ENCODE measurements around the gene TFPI2.
"Not testable (repeated sequence)": the region's sequence is repeated elsewhere in the genome, so short reads cannot be mapped to it uniquely, and the experiment has no call there.

Gene TFPI2

GRCh38 chr7:93890464-93891068 lies at the start of gene TFPI2:
TFPI2 (minus strand) TSS chr7:93890753; CDS start chr7:93890678, 75 bp downstream.
- DNase-seq (ENCODE audit: low read depth) = no peak

- no peak for DNase-seq (ENCODE audit: low read depth)
These were observed 47.7 kb upstream of the TFPI2 start for GRCh38 chr7:93938293-93938692.

- DNase-seq (ENCODE audit: low read depth) = no peak
These were observed 47.3 kb upstream of the TFPI2 start for GRCh38 chr7:93937818-93938217.

- DNase-seq (ENCODE audit: low read depth) = no peak
These were observed 44.5 kb upstream of the TFPI2 start for GRCh38 chr7:93935102-93935501.

- DNase-seq (ENCODE audit: low read depth) = no peak
These were observed 42.6 kb upstream of the TFPI2 start for GRCh38 chr7:93933156-93933555.

GRCh38 chr7:93931655-93932054 lies 41.1 kb upstream of the TFPI2 start:
- DNase-seq (ENCODE audit: low read depth) = no peak

GRCh38 chr7:93927585-93927984 lies 37.0 kb upstream of the TFPI2 start:
- no peak for DNase-seq (ENCODE audit: low read depth)

- no peak for DNase-seq (ENCODE audit: low read depth)
These were observed 36.2 kb upstream of the TFPI2 start for GRCh38 chr7:93926800-93927199.

GRCh38 chr7:93923942-93924341 lies 33.4 kb upstream of the TFPI2 start:
- DNase-seq (ENCODE audit: low read depth) = no peak

GRCh38 chr7:93923296-93923695 lies 32.7 kb upstream of the TFPI2 start:
- DNase-seq (ENCODE audit: low read depth) = no peak

GRCh38 chr7:93921607-93922566 lies 31.3 kb upstream of the TFPI2 start, which contains the start of gene GNG11:
GNG11 (plus strand) TSS chr7:93921735; CDS start chr7:93922138, 403 bp downstream.
- DNase-seq (ENCODE audit: low read depth) = peak; percentile 21

- DNase-seq (ENCODE audit: low read depth) = no peak
These were observed 30.6 kb upstream of the TFPI2 start for GRCh38 chr7:93921186-93921585.

- no peak for DNase-seq (ENCODE audit: low read depth)
These were observed 30.1 kb upstream of the TFPI2 start for GRCh38 chr7:93920496-93921182.

- DNase-seq (ENCODE audit: low read depth) = not testable (repeated sequence)
These were observed 25.8 kb upstream of the TFPI2 start for GRCh38 chr7:93916315-93916714.

- DNase-seq (ENCODE audit: low read depth) = not testable (repeated sequence)
These were observed 25.3 kb upstream of the TFPI2 start for GRCh38 chr7:93915888-93916287.

GRCh38 chr7:93915206-93915842 lies 24.8 kb upstream of the TFPI2 start:
- DNase-seq (ENCODE audit: low read depth) = not testable (repeated sequence)

- DNase-seq (ENCODE audit: low read depth) = no peak
These were observed 24.1 kb upstream of the TFPI2 start for GRCh38 chr7:93914581-93915066.

GRCh38 chr7:93913197-93913596 lies 22.6 kb upstream of the TFPI2 start:
- no peak for DNase-seq (ENCODE audit: low read depth)

GRCh38 chr7:93911661-93912060 lies 21.1 kb upstream of the TFPI2 start:
- not testable (repeated sequence) for DNase-seq (ENCODE audit: low read depth)

GRCh38 chr7:93911242-93911641 lies 20.7 kb upstream of the TFPI2 start:
- DNase-seq (ENCODE audit: low read depth) = not testable (repeated sequence)

GRCh38 chr7:93910076-93910994 lies 19.8 kb upstream of the TFPI2 start:
- DNase-seq (ENCODE audit: low read depth) = no peak
